Measurements from ENCODE around the gene AVPI1.
"Not testable (repeated sequence)": the region's sequence is repeated elsewhere in the genome, so short reads cannot be mapped to it uniquely, and the experiment has no call there.

AVPI1 gene

GRCh38 chr10:97659589-97659988, 27.5 kb downstream of the AVPI1 start:
- peaks cover 90% of the 10 kb centered on the region for H3K36me3 ChIP-seq (ENCODE audit: low read depth)
- ATAC-seq (ENCODE audit: low read depth) (no peak), DNase-seq (ENCODE audit: low spot score) (no peak)
- no peaks in the 10 kb centered on the region for H3K4me1 ChIP-seq (ENCODE audit: insufficient read depth, poor library complexity, severe bottlenecking)
- peak overlapping the region; percentile 28 for H3K27ac ChIP-seq (ENCODE audit: poor library complexity, severe bottlenecking)
- TF ChIP-seq, protein P1, sequence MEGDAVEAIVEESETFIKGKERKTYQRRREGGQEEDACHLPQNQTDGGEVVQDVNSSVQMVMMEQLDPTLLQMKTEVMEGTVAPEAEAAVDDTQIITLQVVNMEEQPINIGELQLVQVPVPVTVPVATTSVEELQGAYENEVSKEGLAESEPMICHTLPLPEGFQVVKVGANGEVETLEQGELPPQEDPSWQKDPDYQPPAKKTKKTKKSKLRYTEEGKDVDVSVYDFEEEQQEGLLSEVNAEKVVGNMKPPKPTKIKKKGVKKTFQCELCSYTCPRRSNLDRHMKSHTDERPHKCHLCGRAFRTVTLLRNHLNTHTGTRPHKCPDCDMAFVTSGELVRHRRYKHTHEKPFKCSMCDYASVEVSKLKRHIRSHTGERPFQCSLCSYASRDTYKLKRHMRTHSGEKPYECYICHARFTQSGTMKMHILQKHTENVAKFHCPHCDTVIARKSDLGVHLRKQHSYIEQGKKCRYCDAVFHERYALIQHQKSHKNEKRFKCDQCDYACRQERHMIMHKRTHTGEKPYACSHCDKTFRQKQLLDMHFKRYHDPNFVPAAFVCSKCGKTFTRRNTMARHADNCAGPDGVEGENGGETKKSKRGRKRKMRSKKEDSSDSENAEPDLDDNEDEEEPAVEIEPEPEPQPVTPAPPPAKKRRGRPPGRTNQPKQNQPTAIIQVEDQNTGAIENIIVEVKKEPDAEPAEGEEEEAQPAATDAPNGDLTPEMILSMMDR (IDR thresholded peaks at IDR 0.05; ENCODE audit: poor library complexity, severe bottlenecking): no peak
- H3K27me3 ChIP-seq (ENCODE audit: insufficient read depth, poor library complexity, severe bottlenecking): no peaks in the 10 kb centered on the region
- no peaks in the 10 kb centered on the region for H3K9me3 ChIP-seq (ENCODE audit: severe bottlenecking)
- no peak overlapping the region for H3K4me3 ChIP-seq (ENCODE audit: severe bottlenecking)

DNA sequence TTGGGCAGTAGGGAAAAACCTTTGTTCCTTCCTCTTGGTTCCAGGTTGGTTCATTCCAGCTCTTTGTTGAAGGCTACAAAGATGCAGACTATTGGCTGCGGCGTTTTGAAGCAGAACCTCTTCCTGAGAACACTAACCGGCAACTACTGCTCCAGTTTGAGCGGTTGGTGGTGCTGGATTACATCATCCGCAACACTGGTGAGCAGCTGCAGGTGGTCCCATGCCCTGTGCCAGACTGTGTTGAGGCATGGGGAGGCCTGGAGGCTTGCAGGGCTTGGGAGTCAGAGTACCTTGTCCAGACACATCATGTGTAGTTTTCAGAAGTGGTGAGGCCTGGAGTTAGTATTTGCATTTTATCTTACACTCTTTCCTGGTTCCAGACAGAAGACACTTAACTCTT, 30.3 kb downstream of the AVPI1 start:
- no peak for ATAC-seq (ENCODE audit: low read depth)
- no peak for DNase-seq (ENCODE audit: low spot score)
- no peaks in the 10 kb centered on the region for H3K27me3 ChIP-seq (ENCODE audit: insufficient read depth, poor library complexity, severe bottlenecking)
- no peak overlapping the region for H3K27ac ChIP-seq (ENCODE audit: poor library complexity, severe bottlenecking)
- TF ChIP-seq, protein P1 (IDR thresholded peaks at IDR 0.05; ENCODE audit: poor library complexity, severe bottlenecking): no peak
- no peak overlapping the region for H3K4me3 ChIP-seq (ENCODE audit: severe bottlenecking)
- H3K36me3 ChIP-seq (ENCODE audit: low read depth): peaks cover 93% of the 10 kb centered on the region
- peaks cover 11% of the 10 kb centered on the region for H3K4me1 ChIP-seq (ENCODE audit: insufficient read depth, poor library complexity, severe bottlenecking)
- H3K9me3 ChIP-seq (ENCODE audit: severe bottlenecking): no peaks in the 10 kb centered on the region

- TF ChIP-seq, protein P1 (IDR thresholded peaks at IDR 0.05; ENCODE audit: poor library complexity, severe bottlenecking): no peak
- H3K4me1 ChIP-seq (ENCODE audit: insufficient read depth, poor library complexity, severe bottlenecking): peaks cover 59% of the 10 kb centered on the region
- H3K27ac ChIP-seq (ENCODE audit: poor library complexity, severe bottlenecking): peak overlapping the region; percentile 99
- H3K9me3 ChIP-seq (ENCODE audit: severe bottlenecking): no peaks in the 10 kb centered on the region
- ATAC-seq (ENCODE audit: low read depth) (peak; percentile 81), DNase-seq (ENCODE audit: low spot score) (peak; percentile 93)
- no peaks in the 10 kb centered on the region for H3K27me3 ChIP-seq (ENCODE audit: insufficient read depth, poor library complexity, severe bottlenecking)
- H3K36me3 ChIP-seq (ENCODE audit: low read depth): peaks cover 85% of the 10 kb centered on the region
- no peak overlapping the region for H3K4me3 ChIP-seq (ENCODE audit: severe bottlenecking)
These were observed 35.3 kb downstream of the AVPI1 start for GRCh38 chr10:97651773-97652172.

- Histone ChIP-seq H3K36me3 (ENCODE audit: low read depth) (peaks cover 85% of the 10 kb centered on the region), H3K27me3 (ENCODE audit: insufficient read depth, poor library complexity, severe bottlenecking) (no peaks in the 10 kb centered on the region), H3K4me1 (ENCODE audit: insufficient read depth, poor library complexity, severe bottlenecking) (peaks cover 59% of the 10 kb centered on the region), H3K4me3 (ENCODE audit: severe bottlenecking) (no peak overlapping the region), H3K27ac (ENCODE audit: poor library complexity, severe bottlenecking) (peak overlapping the region; percentile 99), H3K9me3 (ENCODE audit: severe bottlenecking) (no peaks in the 10 kb centered on the region)
- ATAC-seq (ENCODE audit: low read depth): no peak
- DNase-seq (ENCODE audit: low spot score): no peak
- TF ChIP-seq, protein P1 (IDR thresholded peaks at IDR 0.05; ENCODE audit: poor library complexity, severe bottlenecking): no peak
These were observed 36.3 kb downstream of the AVPI1 start for GRCh38 chr10:97650726-97651125.

- H3K36me3 ChIP-seq (ENCODE audit: low read depth): peaks cover 85% of the 10 kb centered on the region
These were observed 37.7 kb downstream of the AVPI1 start for GRCh38 chr10:97649405-97649750.

More at GRCh38 chr10:97649405-97649750, 37.7 kb downstream of the AVPI1 start:
- H3K27me3 ChIP-seq (ENCODE audit: insufficient read depth, poor library complexity, severe bottlenecking); DNase-seq (ENCODE audit: low spot score); ATAC-seq (ENCODE audit: low read depth); H3K4me3 ChIP-seq (ENCODE audit: severe bottlenecking); H3K9me3 ChIP-seq (ENCODE audit: severe bottlenecking): not testable (repeated sequence)
- H3K4me1 ChIP-seq (ENCODE audit: insufficient read depth, poor library complexity, severe bottlenecking): peaks cover 59% of the 10 kb centered on the region
- peak overlapping the region; percentile 99 for H3K27ac ChIP-seq (ENCODE audit: poor library complexity, severe bottlenecking)
